Vagina (tissue), 2 donors: ENCODE results near the gene DDOST. TPM values are rescaled to one million over a fixed set of nuclear protein-coding genes. Genes with fewer than 3 reads are reported as not detected.

Experiments
- DNase-seq, 2 donors: peaks; one replicate each; pipeline ENCODE4 v3.0.0-alpha.2; 2017; ENCODE audit errors: extremely low spot score in 2 of 2
- H3K27ac ChIP-seq: fragments of 200-600 bp; sonication (generic); one replicate; pipeline ENCODE4 v1.5.1; 2019
- H3K27me3 ChIP-seq: fragments of 200-600 bp; sonication (generic); one replicate; pipeline ENCODE4 v1.5.1; 2019
- H3K36me3 ChIP-seq, 2 donors: fragments of 200-600 bp; sonication (generic); one replicate each; pipeline ENCODE4 v1.5.1; 2017 to 2019
- H3K4me1 ChIP-seq: fragments of 200-600 bp; sonication (generic); one replicate; pipeline ENCODE4 v1.5.1; 2019
- H3K4me3 ChIP-seq, 2 donors: fragments of 200-600 bp; sonication (generic); 1 replicate in 1 of 2; 2 replicates in 1 of 2; pipeline ENCODE4 v1.5.1; 2016 to 2019
- H3K9me3 ChIP-seq: fragments of 200-600 bp; sonication (generic); one replicate; pipeline ENCODE4 v1.5.1; 2019
- POLR2A ChIP-seq, 2 donors: fragments of 450-650 bp; IDR thresholded peaks; one replicate each; pipeline ENCODE4 v1.6.1; 2017; ENCODE audit warnings: antibody characterized with exemption in 2 of 2, mild to moderate bottlenecking in 2 of 2, moderate library complexity in 2 of 2
- POLR2AphosphoS5 ChIP-seq, 2 donors: sonication (generic); formaldehyde crosslinking; IDR thresholded peaks; one replicate each; pipeline ENCODE4 v1.9.0; 2017; ENCODE audit warnings: antibody characterized with exemption in 2 of 2, mild to moderate bottlenecking in 2 of 2, low read depth in 1 of 2; ENCODE audit not compliant: insufficient read depth in 1 of 2
- intact Hi-C: fragments of 100-400 bp; cut with DNase I; formaldehyde crosslinking; loops from one replicate; pipeline ENCODE4 v1.15.1; 2023
- total RNA-seq: library from RNA; depleted of rRNA; stranded (reverse); fragments of >200 nt; gene quantifications from one replicate; pipeline ENCODE4 v1.2.3, GENCODE V29; 2016
- TF ChIP-seq, protein P1 (sequence below), 3 experiments: fragments of 450-650 bp in 2 of 3; fragments of 200-600 bp in 1 of 3; sonication (generic) in 1 of 3; IDR thresholded peaks; one replicate each; pipeline ENCODE4 v1.5.1; 2017 to 2019; ENCODE audit warnings: antibody characterized with exemption in 3 of 3, mild to moderate bottlenecking in 2 of 3, moderate library complexity in 2 of 3

The DDOST gene
- total RNA-seq, 1 donor from 2014 or later = 84.5 TPM

DNA sequence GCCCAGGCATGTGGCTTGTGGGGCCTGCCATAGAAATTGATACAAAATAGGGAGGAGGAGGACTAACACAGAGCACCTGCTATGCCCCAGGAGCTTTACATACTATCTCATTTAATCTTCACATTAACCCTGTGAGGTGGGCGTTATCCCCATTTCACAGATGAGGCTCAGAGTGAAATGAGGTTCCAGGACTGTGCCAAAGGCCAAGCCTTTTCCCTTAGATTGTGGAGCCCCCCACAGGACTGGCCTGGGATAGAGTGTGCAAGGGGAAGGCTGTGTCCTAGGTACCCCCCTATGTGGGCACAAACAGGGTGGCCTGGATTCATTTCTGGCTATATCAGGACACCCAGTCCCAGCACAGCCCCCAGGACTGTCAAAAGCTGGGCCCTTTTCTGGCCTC lies 2.2 kb upstream of the DDOST start:
- Histone ChIP-seq H3K4me1 (peaks cover 46% of the 10 kb centered on the region), H3K9me3 (no peaks in the 10 kb centered on the region), H3K27ac (no peak overlapping the region), H3K36me3 (no peaks in the 10 kb centered on the region), H3K4me3 (no peak overlapping the region), H3K27me3 (no peaks in the 10 kb centered on the region)
- intact Hi-C loops = no loop called here
- DNase-seq = no peak
- no peak for TF ChIP-seq POLR2AphosphoS5 (IDR thresholded peaks at IDR 0.05; ENCODE audit: insufficient read depth in 1 of 2, low read depth in 1 of 2)
- TF ChIP-seq, protein P1, sequence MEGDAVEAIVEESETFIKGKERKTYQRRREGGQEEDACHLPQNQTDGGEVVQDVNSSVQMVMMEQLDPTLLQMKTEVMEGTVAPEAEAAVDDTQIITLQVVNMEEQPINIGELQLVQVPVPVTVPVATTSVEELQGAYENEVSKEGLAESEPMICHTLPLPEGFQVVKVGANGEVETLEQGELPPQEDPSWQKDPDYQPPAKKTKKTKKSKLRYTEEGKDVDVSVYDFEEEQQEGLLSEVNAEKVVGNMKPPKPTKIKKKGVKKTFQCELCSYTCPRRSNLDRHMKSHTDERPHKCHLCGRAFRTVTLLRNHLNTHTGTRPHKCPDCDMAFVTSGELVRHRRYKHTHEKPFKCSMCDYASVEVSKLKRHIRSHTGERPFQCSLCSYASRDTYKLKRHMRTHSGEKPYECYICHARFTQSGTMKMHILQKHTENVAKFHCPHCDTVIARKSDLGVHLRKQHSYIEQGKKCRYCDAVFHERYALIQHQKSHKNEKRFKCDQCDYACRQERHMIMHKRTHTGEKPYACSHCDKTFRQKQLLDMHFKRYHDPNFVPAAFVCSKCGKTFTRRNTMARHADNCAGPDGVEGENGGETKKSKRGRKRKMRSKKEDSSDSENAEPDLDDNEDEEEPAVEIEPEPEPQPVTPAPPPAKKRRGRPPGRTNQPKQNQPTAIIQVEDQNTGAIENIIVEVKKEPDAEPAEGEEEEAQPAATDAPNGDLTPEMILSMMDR (IDR thresholded peaks at IDR 0.05) = no peak
- no peak for TF ChIP-seq POLR2A (IDR thresholded peaks at IDR 0.05)

DNA sequence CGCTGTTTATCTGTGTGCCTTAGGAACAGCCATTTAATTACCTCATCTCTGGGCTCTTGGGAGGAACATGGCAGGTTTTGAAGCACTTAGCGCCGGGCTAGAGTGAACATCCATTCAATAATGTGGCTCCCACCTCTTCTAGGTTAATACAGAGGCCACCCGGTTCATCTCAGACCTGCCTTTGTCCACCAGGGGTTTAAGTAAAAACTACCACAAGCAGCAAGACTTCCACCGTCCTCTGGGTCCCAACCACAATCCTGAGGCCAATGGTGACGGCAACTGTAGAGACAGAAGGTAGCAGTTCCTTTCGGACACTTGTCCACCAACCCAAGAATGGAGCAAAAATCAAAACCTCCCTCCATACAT lies 924 bp upstream of the DDOST start:
- Histone ChIP-seq H3K4me1 (peaks cover 46% of the 10 kb centered on the region), H3K9me3 (no peaks in the 10 kb centered on the region), H3K27me3 (no peaks in the 10 kb centered on the region), H3K27ac (peak overlapping the region; percentile 74), H3K36me3 (peaks cover 0 to 9% of the 10 kb centered on the region in 2 donors), H3K4me3 (peak overlapping the region; percentile 97)
- TF ChIP-seq, protein P1 (IDR thresholded peaks at IDR 0.05) = no peak
- TF ChIP-seq POLR2AphosphoS5 (IDR thresholded peaks at IDR 0.05; ENCODE audit: insufficient read depth in 1 of 2, low read depth in 1 of 2) = no peak
- no peak for TF ChIP-seq POLR2A (IDR thresholded peaks at IDR 0.05)
- intact Hi-C loops = no loop called here
- DNase-seq = no peak

DNA sequence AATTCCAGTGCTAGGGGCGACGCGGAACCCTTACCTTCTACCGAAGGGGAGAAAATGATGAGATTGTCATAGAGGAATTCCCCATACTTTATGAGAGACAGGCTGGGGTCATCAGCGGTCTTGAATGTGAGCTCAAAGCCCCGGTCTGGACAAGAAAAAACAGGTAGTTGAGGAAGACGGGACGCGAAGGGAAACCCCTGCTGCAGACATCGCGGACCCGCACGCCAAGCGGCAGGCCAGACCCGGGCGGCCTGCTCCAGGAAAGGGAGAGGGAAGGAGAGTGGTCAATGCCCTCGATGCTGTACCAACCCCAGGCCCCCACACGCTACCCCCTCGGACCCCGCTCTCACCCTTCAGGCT lies 342 bp downstream of the DDOST start:
- intact Hi-C loops = no loop called here
- Histone ChIP-seq H3K4me1 (peaks cover 38% of the 10 kb centered on the region), H3K4me3 (peak overlapping the region; percentile 97), H3K9me3 (no peaks in the 10 kb centered on the region), H3K27me3 (no peaks in the 10 kb centered on the region), H3K36me3 (peaks cover 0 to 21% of the 10 kb centered on the region in 2 donors), H3K27ac (peak overlapping the region; percentile 29)
- no peak for TF ChIP-seq POLR2AphosphoS5 (IDR thresholded peaks at IDR 0.05; ENCODE audit: insufficient read depth in 1 of 2, low read depth in 1 of 2)
- no peak for TF ChIP-seq POLR2A (IDR thresholded peaks at IDR 0.05)
- TF ChIP-seq, protein P1 (IDR thresholded peaks at IDR 0.05) = no peak
- no peak for DNase-seq

DNA sequence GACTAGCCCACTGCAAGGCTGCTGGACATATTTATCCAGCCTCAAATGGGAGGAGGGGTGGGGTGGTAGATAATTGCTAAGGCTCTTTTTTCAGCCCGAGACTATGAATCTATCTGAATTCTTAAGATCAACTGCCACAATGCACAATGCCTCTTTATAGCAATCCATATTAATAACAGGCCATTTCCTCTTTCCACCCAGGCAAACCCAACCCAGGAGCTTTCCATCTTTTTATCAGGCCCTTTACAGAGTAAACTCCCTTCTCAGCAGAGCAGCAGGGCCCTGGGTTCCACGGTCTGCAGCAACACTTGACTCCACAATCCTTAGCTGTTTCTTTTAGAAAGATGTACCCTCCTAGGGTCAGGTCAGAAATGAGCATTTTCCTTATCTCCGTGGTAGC lies 806 bp downstream of the DDOST start:
- H3K27ac ChIP-seq = peak overlapping the region; percentile 29
- peaks cover 34% of the 10 kb centered on the region for H3K4me1 ChIP-seq
- no peaks in the 10 kb centered on the region for H3K27me3 ChIP-seq
- intact Hi-C loops = no loop called here
- TF ChIP-seq POLR2A (IDR thresholded peaks at IDR 0.05) = no peak
- TF ChIP-seq POLR2AphosphoS5 (IDR thresholded peaks at IDR 0.05; ENCODE audit: insufficient read depth in 1 of 2, low read depth in 1 of 2) = no peak
- TF ChIP-seq, protein P1 (IDR thresholded peaks at IDR 0.05) = no peak
- peaks cover 0 to 25% of the 10 kb centered on the region in 2 donors for H3K36me3 ChIP-seq
- no peaks in the 10 kb centered on the region for H3K9me3 ChIP-seq
- peak overlapping the region; percentile 97 for H3K4me3 ChIP-seq
- no peak for DNase-seq

DNA sequence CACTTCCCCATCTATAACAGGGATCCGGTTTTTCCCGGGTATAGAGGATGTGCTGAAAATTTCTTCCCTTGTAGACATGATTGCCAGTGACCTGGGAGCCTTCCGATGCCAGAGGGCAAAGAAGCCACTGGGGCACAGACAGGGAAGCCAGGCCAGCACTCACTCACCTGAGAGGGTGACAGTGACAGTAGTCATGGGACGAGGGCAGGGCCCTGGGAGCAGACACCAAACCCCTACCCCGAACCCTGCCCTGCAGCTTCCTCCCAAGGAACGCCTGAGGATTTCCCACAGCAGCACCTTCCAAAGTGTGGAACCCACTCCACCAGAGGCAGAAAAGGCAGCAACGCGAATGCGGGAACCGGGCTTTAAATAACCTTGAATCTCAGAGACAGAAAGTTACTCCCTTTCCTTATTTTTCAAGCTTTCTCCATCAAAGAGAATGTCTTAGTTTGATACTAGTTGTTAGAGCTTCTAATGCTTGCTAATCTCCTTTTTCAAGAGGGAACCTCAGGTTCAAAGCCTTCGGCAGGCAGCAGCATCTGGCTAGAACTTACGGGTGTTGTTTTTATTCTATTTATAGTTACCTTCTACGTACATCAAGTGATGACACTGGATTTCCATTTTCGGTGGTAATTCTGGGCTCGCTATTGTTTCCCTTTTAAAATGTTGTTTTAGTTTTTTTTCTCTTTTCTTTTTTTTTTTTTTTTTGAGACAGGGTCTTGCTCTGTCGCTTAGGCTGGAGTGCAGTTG lies 2.8 kb downstream of the DDOST start:
- Histone ChIP-seq H3K27ac (no peak overlapping the region), H3K4me3 (no peak overlapping the region), H3K9me3 (no peaks in the 10 kb centered on the region), H3K36me3 (peaks cover 0 to 46% of the 10 kb centered on the region in 2 donors), H3K27me3 (no peaks in the 10 kb centered on the region), H3K4me1 (peaks cover 30% of the 10 kb centered on the region)
- no peak for TF ChIP-seq POLR2A (IDR thresholded peaks at IDR 0.05)
- TF ChIP-seq POLR2AphosphoS5 (IDR thresholded peaks at IDR 0.05; ENCODE audit: insufficient read depth in 1 of 2, low read depth in 1 of 2) = no peak
- TF ChIP-seq, protein P1 (IDR thresholded peaks at IDR 0.05) = no peak
- intact Hi-C loops = no loop called here
- DNase-seq = no peak
